Measurements from ENCODE around the gene CACNA2D4. TPM values are rescaled to one million over a fixed set of nuclear protein-coding genes. Genes with fewer than 3 reads are reported as not detected.

Gene CACNA2D4
- total RNA-seq, 4 donors from 2014 or later, result 10.1 to 16.2 (median 11.4) TPM

- WGBS, 2 donors, result 71 to 91% methylated on average over 8 of the region's 8 CpGs
- TF ChIP-seq CTCF (IDR thresholded peaks at IDR 0.05), result no peak
- no peak for TF ChIP-seq EP300 (IDR thresholded peaks at IDR 0.05)
- no peak for TF ChIP-seq POLR2A (IDR thresholded peaks at IDR 0.05)
- H3K4me1 ChIP-seq, result no peaks in the 10 kb centered on the region
- no peak overlapping the region for H3K4me3 ChIP-seq
- no peaks in the 10 kb centered on the region for H3K9me3 ChIP-seq
- no peak overlapping the region for H3K27ac ChIP-seq
- DNase-seq (ENCODE audit: low spot score in 2 of 2), result no peak
- no peaks in the 10 kb centered on the region for H3K27me3 ChIP-seq
- no peaks in the 10 kb centered on the region for H3K36me3 ChIP-seq
Observed at GRCh38 chr12:1881301-1881700, 37.2 kb downstream of the CACNA2D4 start.

GRCh38 chr12:1880876-1881275, 37.6 kb downstream of the CACNA2D4 start:
- TF ChIP-seq CTCF (IDR thresholded peaks at IDR 0.05), result no peak
- no peak for TF ChIP-seq POLR2A (IDR thresholded peaks at IDR 0.05)
- TF ChIP-seq EP300 (IDR thresholded peaks at IDR 0.05), result no peak
- H3K27ac ChIP-seq, result no peak overlapping the region
- 87 to 93% methylated on average over 7 of the region's 7 CpGs for WGBS, 2 donors
- no peaks in the 10 kb centered on the region for H3K27me3 ChIP-seq
- no peaks in the 10 kb centered on the region for H3K4me1 ChIP-seq
- no peaks in the 10 kb centered on the region for H3K36me3 ChIP-seq
- H3K9me3 ChIP-seq, result no peaks in the 10 kb centered on the region
- no peak overlapping the region for H3K4me3 ChIP-seq
- DNase-seq (ENCODE audit: low spot score in 2 of 2), result no peak

GRCh38 chr12:1880153-1880845, 38.2 kb downstream of the CACNA2D4 start:
- Histone ChIP-seq H3K4me3 (no peak overlapping the region), H3K27ac (no peak overlapping the region), H3K36me3 (no peaks in the 10 kb centered on the region), H3K4me1 (no peaks in the 10 kb centered on the region), H3K27me3 (no peaks in the 10 kb centered on the region), H3K9me3 (no peaks in the 10 kb centered on the region)
- 73 to 87% methylated on average over 12 to 18 of the region's 18 CpGs for WGBS, 2 donors
- no peak for DNase-seq (ENCODE audit: low spot score in 2 of 2)
- TF ChIP-seq CTCF (IDR thresholded peaks at IDR 0.05) (no peak), POLR2A (IDR thresholded peaks at IDR 0.05) (no peak), EP300 (IDR thresholded peaks at IDR 0.05) (no peak)

GRCh38 chr12:1879633-1880032, 38.8 kb downstream of the CACNA2D4 start:
- Histone ChIP-seq H3K4me1 (no peaks in the 10 kb centered on the region), H3K27me3 (no peaks in the 10 kb centered on the region), H3K4me3 (no peak overlapping the region), H3K36me3 (no peaks in the 10 kb centered on the region), H3K27ac (no peak overlapping the region), H3K9me3 (no peaks in the 10 kb centered on the region)
- TF ChIP-seq EP300 (IDR thresholded peaks at IDR 0.05), result no peak
- TF ChIP-seq POLR2A (IDR thresholded peaks at IDR 0.05), result no peak
- TF ChIP-seq CTCF (IDR thresholded peaks at IDR 0.05), result no peak
- WGBS, 2 donors, result 85 to 92% methylated on average over 10 of the region's 10 CpGs
- peak in 1 of 2 donors; percentile 3 for DNase-seq (ENCODE audit: low spot score in 2 of 2)

GRCh38 chr12:1878695-1879094, 39.8 kb downstream of the CACNA2D4 start:
- H3K27me3 ChIP-seq, result no peaks in the 10 kb centered on the region
- H3K4me1 ChIP-seq, result no peaks in the 10 kb centered on the region
- no peaks in the 10 kb centered on the region for H3K36me3 ChIP-seq
- 86 to 89% methylated on average over 4 of the region's 5 CpGs for WGBS, 2 donors
- peak in 1 of 2 donors; percentile 1 for DNase-seq (ENCODE audit: low spot score in 2 of 2)
- no peaks in the 10 kb centered on the region for H3K9me3 ChIP-seq
- no peak overlapping the region for H3K4me3 ChIP-seq
- TF ChIP-seq EP300 (IDR thresholded peaks at IDR 0.05) (no peak), CTCF (IDR thresholded peaks at IDR 0.05) (no peak), POLR2A (IDR thresholded peaks at IDR 0.05) (no peak)
- H3K27ac ChIP-seq, result no peak overlapping the region
